ENCODE measurements around the gene RAP1GAP2. TPM values are rescaled to one million over a fixed set of nuclear protein-coding genes. Genes with fewer than 3 reads are reported as not detected.

The RAP1GAP2 gene
- polyA plus RNA-seq, 1 of the 3 experiments (the other 2 are of a cell fraction), result 22.0 TPM

- Histone ChIP-seq H3K27me3 (ENCODE audit: insufficient read depth) (no peaks in the 10 kb centered on the region; the same call in 1 of the 2 replicates), H3K4me3 (ENCODE audit: low read depth in 2 of 2, low read length in 1 of 2) (no peak overlapping the region), H3K4me2 (no peak overlapping the region), H3K9me3 (no peaks in the 10 kb centered on the region), H3F3A (replicated peaks; ENCODE audit: insufficient read depth) (no peaks in the 10 kb centered on the region), H3K79me2 (ENCODE audit: insufficient read depth) (no peaks in the 10 kb centered on the region), H4K20me1 (ENCODE audit: insufficient read depth) (no peaks in the 10 kb centered on the region), H3K9ac (no peak overlapping the region), H3K36me3 (replicated peaks in 1 of 2; ENCODE audit: control insufficient read depth in 1 of 2, insufficient read depth in 2 of 2, low read length in 1 of 2) (no peaks in the 10 kb centered on the region), H3K4me1 (ENCODE audit: control insufficient read depth in 1 of 2, insufficient read depth in 2 of 2, low read depth in 1 of 2, low read length in 1 of 2) (peaks cover 0 to 8% of the 10 kb centered on the region in 2 experiments; a peak in 1 of 4 replicates), H2AFZ (ENCODE audit: low read depth) (no peak overlapping the region), H3K9me2 (no peaks in the 10 kb centered on the region), H3K27ac (ENCODE audit: low read depth in 2 of 2, low read length in 1 of 2) (no peak overlapping the region)
- WGBS (ENCODE audit: low lambda C conversion rate), result 73% methylated on average over 8 of the region's 8 CpGs
- DNase-seq, result no peak
- CTCF ChIA-PET, result interaction anchor here (1.3 to 2.3 kb wide), 2 partner anchors 17 to 24 kb away, joined by 4 to 9 read pairs; no protein-coding TSS in a partner anchor
- POLR2A ChIA-PET, result no interaction called here
- TF ChIP-seq EZH2phosphoT487 (IDR thresholded peaks at IDR 0.05; ENCODE audit: borderline replicate concordance, low read depth) (no peak), MEF2A (IDR thresholded peaks at IDR 0.05; ENCODE audit: borderline replicate concordance, low read depth) (no peak), USF2 (IDR thresholded peaks at IDR 0.05; ENCODE audit: borderline replicate concordance, low read depth, low read length) (no peak)
These were observed 6.3 kb downstream of the RAP1GAP2 start for GRCh38 chr17:2802574-2802973.

GRCh38 chr17:2803386-2803785 is 7.1 kb downstream of the RAP1GAP2 start:
- H3K4me3 ChIP-seq (ENCODE audit: low read depth in 2 of 2, low read length in 1 of 2), result no peak overlapping the region
- no peak for DNase-seq
- H3K27ac ChIP-seq (ENCODE audit: low read depth in 2 of 2, low read length in 1 of 2), result no peak overlapping the region
- no peaks in the 10 kb centered on the region for H3K36me3 ChIP-seq (replicated peaks in 1 of 2; ENCODE audit: control insufficient read depth in 1 of 2, insufficient read depth in 2 of 2, low read length in 1 of 2)
- no peaks in the 10 kb centered on the region for H3K9me3 ChIP-seq
- no peaks in the 10 kb centered on the region; the same call in 1 of the 2 replicates for H3K27me3 ChIP-seq (ENCODE audit: insufficient read depth)
- no peaks in the 10 kb centered on the region for H4K20me1 ChIP-seq (ENCODE audit: insufficient read depth)
- H3K4me1 ChIP-seq (ENCODE audit: control insufficient read depth in 1 of 2, insufficient read depth in 2 of 2, low read depth in 1 of 2, low read length in 1 of 2), result peaks cover 0 to under 1% of the 10 kb centered on the region in 2 experiments; a peak in 1 of 4 replicates
- H3F3A ChIP-seq (replicated peaks; ENCODE audit: insufficient read depth), result no peaks in the 10 kb centered on the region
- whole genome bisulfite sequencing (ENCODE audit: low lambda C conversion rate), result 81% methylated on average over 14 of the region's 14 CpGs
- H3K4me2 ChIP-seq, result no peak overlapping the region
- ChIA-PET CTCF (interaction anchor here (1.3 to 1.5 kb wide), 2 partner anchors 11 to 24 kb away, joined by 4 read pairs; no protein-coding TSS in a partner anchor), POLR2A (no interaction called here)
- H2AFZ ChIP-seq (ENCODE audit: low read depth), result no peak overlapping the region
- no peak overlapping the region for H3K9ac ChIP-seq
- no peaks in the 10 kb centered on the region for H3K9me2 ChIP-seq
- no peaks in the 10 kb centered on the region for H3K79me2 ChIP-seq (ENCODE audit: insufficient read depth)
- TF ChIP-seq SMC3 (IDR thresholded peaks at IDR 0.05; ENCODE audit: low read depth, low read length) (no peak), USF2 (IDR thresholded peaks at IDR 0.05; ENCODE audit: borderline replicate concordance, low read depth, low read length) (no peak), GATA2 (CRISPR knock-in tag; IDR thresholded peaks at IDR 0.05) (no peak), FOSL2 (IDR thresholded peaks at IDR 0.05; ENCODE audit: borderline replicate concordance, low read depth) (no peak), USF1 (IDR thresholded peaks at IDR 0.05; ENCODE audit: borderline replicate concordance, low read depth) (no peak), RAD21 (IDR thresholded peaks at IDR 0.05; ENCODE audit: low read length) (no peak), ZBTB33 (IDR thresholded peaks at IDR 0.05; ENCODE audit: borderline replicate concordance, low read depth) (no peak), CTCF (IDR thresholded peaks at IDR 0.05) (no peak), JUND (IDR thresholded peaks at IDR 0.05) (no peak), RFX5 (IDR thresholded peaks at IDR 0.05; ENCODE audit: low read length) (no peak), GABPA (IDR thresholded peaks at IDR 0.05; ENCODE audit: low read depth) (no peak), TEAD4 (IDR thresholded peaks at IDR 0.05; ENCODE audit: borderline replicate concordance, insufficient read depth) (no peak), NRF1 (IDR thresholded peaks at IDR 0.05; ENCODE audit: low read depth, low read length) (no peak), CHD2 (IDR thresholded peaks at IDR 0.05; ENCODE audit: low read length, partially characterized antibody) (no peak), MEF2A (IDR thresholded peaks at IDR 0.05; ENCODE audit: borderline replicate concordance, low read depth) (no peak), TCF12 (IDR thresholded peaks at IDR 0.05) (no peak)

Data from SK-N-SH (cell line).